GM13977 (cell line): Measurements from ENCODE around the gene RAB10.
"Not testable (repeated sequence)": the region's sequence is repeated elsewhere in the genome, so short reads cannot be mapped to it uniquely, and the experiment has no call there.

Experiments used
- DNase-seq: peaks from one replicate; pipeline ENCODE4 v3.0.0; 2012; ENCODE audit warnings: low spot score
- CTCF ChIP-seq: IDR thresholded peaks from 2 replicates; pipeline ENCODE4 v1.5.1; 2012; ENCODE audit warnings: mild to moderate bottlenecking, control low read depth; ENCODE audit not compliant: insufficient read depth; ENCODE audit errors: extremely low read depth, missing control alignments
- in situ Hi-C: fragments of 300-500 bp; cut with MboI; formaldehyde crosslinking; loops from one replicate; pipeline ENCODE4 v1.12.0; 2022; ENCODE audit warnings: low sequenced_read_pairs, low pct_unique_long_range_greater_than_20kb, mixed read lengths, inconsistent platforms; ENCODE audit not compliant: unreplicated experiment

RAB10 gene

GRCh38 chr2:25994509-25994908, 39.4 kb upstream of the RAB10 start:
- in situ Hi-C loops: loop anchor here (10.0 kb wide), 1 partner anchor 150 kb away; no protein-coding TSS in a partner anchor
- no peak for DNase-seq
- no peak for TF ChIP-seq CTCF

GRCh38 chr2:25996844-25997243, 37.0 kb upstream of the RAB10 start:
- in situ Hi-C loops: loop anchor here (10.0 kb wide), 1 partner anchor 148 kb away; no protein-coding TSS in a partner anchor
- TF ChIP-seq CTCF: no peak
- DNase-seq: no peak

- in situ Hi-C loops: loop anchor here (10.0 kb wide), 1 partner anchor 146 kb away; no protein-coding TSS in a partner anchor
- DNase-seq: not testable (repeated sequence)
These were observed 35.0 kb upstream of the RAB10 start for GRCh38 chr2:25998816-25999383.

GRCh38 chr2:25999406-25999805, 34.5 kb upstream of the RAB10 start:
- in situ Hi-C loops: loop anchor here (10.0 kb wide), 1 partner anchor 145 kb away; no protein-coding TSS in a partner anchor
- DNase-seq: not testable (repeated sequence)

GRCh38 chr2:26000561-26001082, 33.3 kb upstream of the RAB10 start:
- no peak for TF ChIP-seq CTCF
- in situ Hi-C loops: no loop called here
- DNase-seq: no peak

- TF ChIP-seq CTCF: no peak
- no peak for DNase-seq
- in situ Hi-C loops: no loop called here
These were observed 32.0 kb upstream of the RAB10 start for GRCh38 chr2:26001743-26002351.

GRCh38 chr2:26002632-26003310, 31.1 kb upstream of the RAB10 start:
- no peak for DNase-seq
- no peak for TF ChIP-seq CTCF
- in situ Hi-C loops: no loop called here
